ENCODE results near the gene DUSP8. TPM values are rescaled to one million over a fixed set of nuclear protein-coding genes. Genes with fewer than 3 reads are reported as not detected.

Gene DUSP8
- total RNA-seq, 2 experiments from 2014 or later: not detected

GRCh38 chr11:1532606-1533341, 39.3 kb downstream of the DUSP8 start:
- Histone ChIP-seq H3K79me2 (ENCODE audit: insufficient read depth, low read depth, low read length) (no peaks in the 10 kb centered on the region), H3K27ac (ENCODE audit: low read depth, low read length, poor library complexity, severe bottlenecking) (no peak overlapping the region), H3K36me3 (ENCODE audit: insufficient read depth, low read length) (no peaks in the 10 kb centered on the region), H3K9me3 (ENCODE audit: low read length) (no peaks in the 10 kb centered on the region), H3K4me1 (ENCODE audit: insufficient read depth, low read length, poor library complexity, severe bottlenecking) (no peaks in the 10 kb centered on the region), H4K20me1 (ENCODE audit: insufficient read depth, low read length) (0 out of 2 replicates have a peak, but pooled peaks cover 8% of the 10 kb centered on the region), H3K4me3 (ENCODE audit: low read depth, low read length, poor library complexity, severe bottlenecking) (no peak overlapping the region), H2AFZ (ENCODE audit: low read length) (no peak overlapping the region), H3K9me2 (ENCODE audit: insufficient read depth, low read length) (no peaks in the 10 kb centered on the region), H3K4me2 (ENCODE audit: low read length) (no peak overlapping the region)
- DNase-seq (ENCODE audit: low spot score): no peak
- intact Hi-C loops (cut with micrococcal nuclease; ENCODE audit: unreplicated experiment): no loop called here
- CTCF ChIA-PET (ENCODE audit: unreplicated experiment): no interaction called here
- TF ChIP-seq EZH2phosphoT487 (IDR thresholded peaks at IDR 0.05; ENCODE audit: borderline replicate concordance, low read depth, low read length) (no peak), CTCF (conservative IDR thresholded peaks at IDR 0.05; ENCODE audit: low read length) (no peak)
- no TSS peak for BruUV-seq (replicated peaks)
- POLR2A ChIA-PET: interaction anchor here (0.6 to 1.2 kb wide), 2 partner anchors 9 to 149 kb away, joined by 4 to 6 read pairs; no protein-coding TSS in a partner anchor

- intact Hi-C loops (cut with micrococcal nuclease; ENCODE audit: unreplicated experiment): no loop called here
- BruUV-seq (replicated peaks): no TSS peak
- ChIA-PET CTCF (ENCODE audit: unreplicated experiment) (no interaction called here), POLR2A (interaction anchor here (0.6 kb wide), 1 partner anchor 149 kb away, joined by 6 read pairs; no protein-coding TSS in a partner anchor)
- H2AFZ ChIP-seq (ENCODE audit: low read length): no peak overlapping the region
- no peak overlapping the region for H3K4me2 ChIP-seq (ENCODE audit: low read length)
- H3K9me3 ChIP-seq (ENCODE audit: low read length): no peaks in the 10 kb centered on the region
- TF ChIP-seq EZH2phosphoT487 (IDR thresholded peaks at IDR 0.05; ENCODE audit: borderline replicate concordance, low read depth, low read length): no peak
- no peak for TF ChIP-seq CTCF (conservative IDR thresholded peaks at IDR 0.05; ENCODE audit: low read length)
- H3K4me1 ChIP-seq (ENCODE audit: insufficient read depth, low read length, poor library complexity, severe bottlenecking): no peaks in the 10 kb centered on the region
- no peak overlapping the region for H3K27ac ChIP-seq (ENCODE audit: low read depth, low read length, poor library complexity, severe bottlenecking)
- H4K20me1 ChIP-seq (ENCODE audit: insufficient read depth, low read length): 0 out of 2 replicates have a peak, but pooled peaks cover 8% of the 10 kb centered on the region
- no peaks in the 10 kb centered on the region for H3K36me3 ChIP-seq (ENCODE audit: insufficient read depth, low read length)
- no peak for DNase-seq (ENCODE audit: low spot score)
- H3K4me3 ChIP-seq (ENCODE audit: low read depth, low read length, poor library complexity, severe bottlenecking): no peak overlapping the region
- H3K9me2 ChIP-seq (ENCODE audit: insufficient read depth, low read length): no peaks in the 10 kb centered on the region
- H3K79me2 ChIP-seq (ENCODE audit: insufficient read depth, low read depth, low read length): no peaks in the 10 kb centered on the region
Observed at GRCh38 chr11:1532014-1532586, 40.0 kb downstream of the DUSP8 start.
